IPS DF 6.9 (cell line): Measurements from ENCODE around the gene KRT36.

Source experiments
- DNase-seq: peaks from one replicate; pipeline ENCODE4 v3.0.0-alpha.2; 2013; ENCODE audit warnings: low read depth, low spot score
- H3K27ac ChIP-seq: one replicate; pipeline ENCODE4 v1.5.1; 2013; ENCODE audit warnings: low read length, control low read depth
- H3K27me3 ChIP-seq: 2 replicates; pipeline ENCODE4 v1.6.1; 2013; ENCODE audit warnings: mild to moderate bottlenecking, low read length; ENCODE audit not compliant: control insufficient read depth, insufficient read depth
- H3K36me3 ChIP-seq: 2 replicates; pipeline ENCODE4 v1.6.1; 2013; ENCODE audit warnings: low read length; ENCODE audit not compliant: control insufficient read depth, insufficient read depth
- H3K4me1 ChIP-seq: 2 replicates; pipeline ENCODE4 v1.6.1; 2013; ENCODE audit warnings: low read length; ENCODE audit not compliant: control insufficient read depth, insufficient read depth
- H3K4me3 ChIP-seq: 2 replicates; pipeline ENCODE4 v1.5.1; 2013; ENCODE audit warnings: mild to moderate bottlenecking, low read length
- H3K9me3 ChIP-seq: 2 replicates; pipeline ENCODE4 v1.6.1; 2013; ENCODE audit warnings: low read length, inconsistent platforms; ENCODE audit not compliant: control insufficient read depth, insufficient read depth
- WGBS: extraction: QIAGEN DNeasy Blood & Tissue Kit; methylation state at CpG from one replicate; pipeline ENCODE4 v1.1.7; 2013; ENCODE audit warnings: mixed read lengths, missing lambda C conversion rate; ENCODE audit not compliant: insufficient read length, insufficient coverage; 5-methylcytosine and 5-hydroxymethylcytosine counted together

The KRT36 gene

GRCh38 chr17:41499714-41500113 lies 10.0 kb upstream of the KRT36 start:
- no peak overlapping the region for H3K27ac ChIP-seq
- no peaks in the 10 kb centered on the region for H3K9me3 ChIP-seq
- no peaks in the 10 kb centered on the region for H3K27me3 ChIP-seq
- no peak for DNase-seq
- WGBS: no CpG with 5 or more reads among the region's 5 CpGs
- H3K36me3 ChIP-seq: no peaks in the 10 kb centered on the region
- H3K4me1 ChIP-seq: peaks cover 7% of the 10 kb centered on the region; the same call in 1 of the 2 replicates
- no peak overlapping the region for H3K4me3 ChIP-seq

GRCh38 chr17:41498276-41498675 lies 8.6 kb upstream of the KRT36 start:
- Histone ChIP-seq H3K9me3 (no peaks in the 10 kb centered on the region), H3K4me3 (no peak overlapping the region), H3K36me3 (no peaks in the 10 kb centered on the region), H3K27me3 (no peaks in the 10 kb centered on the region), H3K4me1 (peaks cover 7% of the 10 kb centered on the region; the same call in 1 of the 2 replicates), H3K27ac (no peak overlapping the region)
- no peak for DNase-seq
- 100% methylated on average over 1 of the region's 6 CpGs for WGBS

- Histone ChIP-seq H3K36me3 (no peaks in the 10 kb centered on the region), H3K4me3 (no peak overlapping the region), H3K27me3 (no peaks in the 10 kb centered on the region), H3K27ac (no peak overlapping the region), H3K9me3 (no peaks in the 10 kb centered on the region), H3K4me1 (peaks cover 7% of the 10 kb centered on the region; the same call in 1 of the 2 replicates)
- no CpG with 5 or more reads among the region's 12 CpGs for WGBS
- DNase-seq: no peak
These were observed 7.2 kb upstream of the KRT36 start for GRCh38 chr17:41496803-41497484.

GRCh38 chr17:41494524-41494923 lies 4.8 kb upstream of the KRT36 start:
- DNase-seq: no peak
- Histone ChIP-seq H3K36me3 (no peaks in the 10 kb centered on the region), H3K27ac (no peak overlapping the region), H3K9me3 (no peaks in the 10 kb centered on the region), H3K27me3 (no peaks in the 10 kb centered on the region), H3K4me1 (no peaks in the 10 kb centered on the region), H3K4me3 (no peak overlapping the region)
- no CpG with 5 or more reads among the region's 2 CpGs for WGBS

GRCh38 chr17:41492771-41493170 lies 3.1 kb upstream of the KRT36 start:
- Histone ChIP-seq H3K4me1 (no peaks in the 10 kb centered on the region), H3K36me3 (no peaks in the 10 kb centered on the region), H3K27ac (no peak overlapping the region), H3K27me3 (no peaks in the 10 kb centered on the region), H3K9me3 (no peaks in the 10 kb centered on the region), H3K4me3 (no peak overlapping the region)
- WGBS: no CpG with 5 or more reads among the region's 4 CpGs
- DNase-seq: no peak

- H3K4me1 ChIP-seq: no peaks in the 10 kb centered on the region
- no peak for DNase-seq
- H3K4me3 ChIP-seq: no peak overlapping the region
- H3K9me3 ChIP-seq: no peaks in the 10 kb centered on the region
- H3K27ac ChIP-seq: no peak overlapping the region
- no peaks in the 10 kb centered on the region for H3K36me3 ChIP-seq
- no CpG with 5 or more reads among the region's 6 CpGs for WGBS
- H3K27me3 ChIP-seq: no peaks in the 10 kb centered on the region
These were observed 2.6 kb upstream of the KRT36 start for GRCh38 chr17:41492351-41492750.

GRCh38 chr17:41491476-41491875 lies 1.8 kb upstream of the KRT36 start:
- WGBS: no CpG with 5 or more reads among the region's 2 CpGs
- H3K4me1 ChIP-seq: peaks cover 4% of the 10 kb centered on the region; the same call in 1 of the 2 replicates
- H3K27me3 ChIP-seq: no peaks in the 10 kb centered on the region
- no peak overlapping the region for H3K27ac ChIP-seq
- H3K4me3 ChIP-seq: no peak overlapping the region
- H3K36me3 ChIP-seq: no peaks in the 10 kb centered on the region
- H3K9me3 ChIP-seq: no peaks in the 10 kb centered on the region
- DNase-seq: no peak

GRCh38 chr17:41490000-41490990 lies 585 bp upstream of the KRT36 start:
- WGBS: no CpG with 5 or more reads among the region's 10 CpGs
- peaks cover 4% of the 10 kb centered on the region; the same call in 1 of the 2 replicates for H3K4me1 ChIP-seq
- H3K4me3 ChIP-seq: no peak overlapping the region
- no peaks in the 10 kb centered on the region for H3K36me3 ChIP-seq
- no peak overlapping the region for H3K27ac ChIP-seq
- H3K27me3 ChIP-seq: no peaks in the 10 kb centered on the region
- H3K9me3 ChIP-seq: no peaks in the 10 kb centered on the region
- no peak for DNase-seq

GRCh38 chr17:41486809-41487530 lies 2.7 kb downstream of the KRT36 start:
- peak; percentile 68 for DNase-seq
- Histone ChIP-seq H3K27ac (no peak overlapping the region), H3K4me3 (no peak overlapping the region), H3K27me3 (no peaks in the 10 kb centered on the region), H3K4me1 (peaks cover 4% of the 10 kb centered on the region; the same call in 1 of the 2 replicates), H3K36me3 (no peaks in the 10 kb centered on the region), H3K9me3 (no peaks in the 10 kb centered on the region)
- no CpG with 5 or more reads among the region's 29 CpGs for WGBS

GRCh38 chr17:41486316-41486715 lies 3.4 kb downstream of the KRT36 start:
- Histone ChIP-seq H3K4me1 (peaks cover 4% of the 10 kb centered on the region; the same call in 1 of the 2 replicates), H3K27ac (no peak overlapping the region), H3K27me3 (no peaks in the 10 kb centered on the region), H3K9me3 (no peaks in the 10 kb centered on the region), H3K36me3 (no peaks in the 10 kb centered on the region), H3K4me3 (no peak overlapping the region)
- no peak for DNase-seq
- no CpG with 5 or more reads among the region's 13 CpGs for WGBS
